ENCODE measurements around the gene GJB4. TPM values are rescaled to one million over a fixed set of nuclear protein-coding genes. Genes with fewer than 3 reads are reported as not detected.

Gene GJB4
- not detected in 2 replicates for total RNA-seq

GRCh38 chr1:34759503-34760357, at the start of gene GJB4:
GJB4 (plus strand) TSS chr1:34759740; CDS start chr1:34761255, 1,515 bp downstream.
- TF ChIP-seq CTCF (IDR thresholded peaks at IDR 0.05; ENCODE audit: extremely low read depth, low read depth, low read length): no peak
- Histone ChIP-seq H3K36me3 (ENCODE audit: insufficient read depth, low read length) (no peaks in the 10 kb centered on the region), H4K20me1 (ENCODE audit: insufficient read depth, low read length) (no peaks in the 10 kb centered on the region), H3K4me3 (ENCODE audit: insufficient read depth, low read length) (no peak within 1 kb of the TSS), H3K4me2 (ENCODE audit: insufficient read depth, low read length) (no peak within 1 kb of the TSS), H2AFZ (ENCODE audit: low read length) (no peak within 1 kb of the TSS), H3K79me2 (ENCODE audit: insufficient read depth, low read length) (no peaks in the 10 kb centered on the region), H3K4me1 (ENCODE audit: insufficient read depth, low read length) (peaks cover 8% of the 10 kb centered on the region), H3K27me3 (ENCODE audit: insufficient read depth, low read length) (no peaks in the 10 kb centered on the region), H3K27ac (ENCODE audit: low read depth, low read length) (no peak within 1 kb of the TSS), H3K9me3 (ENCODE audit: low read depth, low read length) (no peaks in the 10 kb centered on the region)
- peak; percentile 67 for DNase-seq (ENCODE audit: insufficient read length, low spot score, missing footprints)

DNA sequence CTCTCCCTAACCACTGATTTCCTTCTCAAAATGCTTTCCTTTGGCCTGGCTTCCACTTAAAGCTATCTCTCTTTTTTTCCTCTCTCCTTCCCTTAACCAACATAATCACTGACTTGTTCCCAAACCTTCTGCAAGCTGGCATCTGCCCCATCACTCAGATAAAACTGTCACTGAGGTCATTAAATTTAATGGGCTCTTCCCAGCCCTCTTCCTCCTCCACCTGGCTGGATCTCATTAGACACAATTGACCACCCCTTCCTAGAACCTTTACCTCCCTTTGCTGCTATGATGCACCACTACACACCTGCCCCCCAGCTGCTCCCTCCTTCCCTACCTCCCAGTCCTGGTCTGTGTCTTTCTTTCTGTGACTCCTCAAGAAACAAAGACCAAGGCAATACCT, 48.7 kb upstream of the GJB4 start:
- H3K4me1 ChIP-seq (ENCODE audit: insufficient read depth, low read length): no peaks in the 10 kb centered on the region
- no peak overlapping the region for H3K4me2 ChIP-seq (ENCODE audit: insufficient read depth, low read length)
- no peak overlapping the region for H3K4me3 ChIP-seq (ENCODE audit: insufficient read depth, low read length)
- no peaks in the 10 kb centered on the region for H3K36me3 ChIP-seq (ENCODE audit: insufficient read depth, low read length)
- no peak overlapping the region for H3K27ac ChIP-seq (ENCODE audit: low read depth, low read length)
- H3K27me3 ChIP-seq (ENCODE audit: insufficient read depth, low read length): no peaks in the 10 kb centered on the region
- H4K20me1 ChIP-seq (ENCODE audit: insufficient read depth, low read length): no peaks in the 10 kb centered on the region
- DNase-seq (ENCODE audit: insufficient read length, low spot score, missing footprints): no peak
- H2AFZ ChIP-seq (ENCODE audit: low read length): no peak overlapping the region
- TF ChIP-seq CTCF (IDR thresholded peaks at IDR 0.05; ENCODE audit: extremely low read depth, low read depth, low read length): no peak
- H3K79me2 ChIP-seq (ENCODE audit: insufficient read depth, low read length): no peaks in the 10 kb centered on the region
- H3K9me3 ChIP-seq (ENCODE audit: low read depth, low read length): no peaks in the 10 kb centered on the region

DNA sequence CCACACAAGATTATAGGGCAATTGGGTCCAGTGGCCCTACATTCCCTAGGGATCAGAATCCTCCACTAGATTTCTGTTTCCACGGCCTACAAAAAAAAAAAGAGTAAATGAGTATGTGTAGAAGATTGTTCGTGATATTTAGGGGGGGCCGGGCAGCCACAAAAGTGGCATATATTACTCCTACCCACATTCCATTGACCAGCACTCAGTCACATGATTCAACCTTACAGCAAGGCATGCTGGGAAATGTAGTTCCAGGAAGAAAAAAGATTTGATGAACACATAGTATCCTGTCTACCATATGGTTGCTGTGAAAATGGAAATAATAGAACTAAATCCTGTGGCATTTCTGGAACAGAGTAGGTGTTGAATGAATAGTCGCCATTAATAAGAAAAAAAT, 48.1 kb upstream of the GJB4 start:
- no peak for DNase-seq (ENCODE audit: insufficient read length, low spot score, missing footprints)
- H3K9me3 ChIP-seq (ENCODE audit: low read depth, low read length): no peaks in the 10 kb centered on the region
- H3K79me2 ChIP-seq (ENCODE audit: insufficient read depth, low read length): no peaks in the 10 kb centered on the region
- H4K20me1 ChIP-seq (ENCODE audit: insufficient read depth, low read length): no peaks in the 10 kb centered on the region
- no peaks in the 10 kb centered on the region for H3K27me3 ChIP-seq (ENCODE audit: insufficient read depth, low read length)
- H2AFZ ChIP-seq (ENCODE audit: low read length): no peak overlapping the region
- H3K27ac ChIP-seq (ENCODE audit: low read depth, low read length): no peak overlapping the region
- no peaks in the 10 kb centered on the region for H3K36me3 ChIP-seq (ENCODE audit: insufficient read depth, low read length)
- no peak overlapping the region for H3K4me3 ChIP-seq (ENCODE audit: insufficient read depth, low read length)
- no peak overlapping the region for H3K4me2 ChIP-seq (ENCODE audit: insufficient read depth, low read length)
- no peak for TF ChIP-seq CTCF (IDR thresholded peaks at IDR 0.05; ENCODE audit: extremely low read depth, low read depth, low read length)
- no peaks in the 10 kb centered on the region for H3K4me1 ChIP-seq (ENCODE audit: insufficient read depth, low read length)

DNA sequence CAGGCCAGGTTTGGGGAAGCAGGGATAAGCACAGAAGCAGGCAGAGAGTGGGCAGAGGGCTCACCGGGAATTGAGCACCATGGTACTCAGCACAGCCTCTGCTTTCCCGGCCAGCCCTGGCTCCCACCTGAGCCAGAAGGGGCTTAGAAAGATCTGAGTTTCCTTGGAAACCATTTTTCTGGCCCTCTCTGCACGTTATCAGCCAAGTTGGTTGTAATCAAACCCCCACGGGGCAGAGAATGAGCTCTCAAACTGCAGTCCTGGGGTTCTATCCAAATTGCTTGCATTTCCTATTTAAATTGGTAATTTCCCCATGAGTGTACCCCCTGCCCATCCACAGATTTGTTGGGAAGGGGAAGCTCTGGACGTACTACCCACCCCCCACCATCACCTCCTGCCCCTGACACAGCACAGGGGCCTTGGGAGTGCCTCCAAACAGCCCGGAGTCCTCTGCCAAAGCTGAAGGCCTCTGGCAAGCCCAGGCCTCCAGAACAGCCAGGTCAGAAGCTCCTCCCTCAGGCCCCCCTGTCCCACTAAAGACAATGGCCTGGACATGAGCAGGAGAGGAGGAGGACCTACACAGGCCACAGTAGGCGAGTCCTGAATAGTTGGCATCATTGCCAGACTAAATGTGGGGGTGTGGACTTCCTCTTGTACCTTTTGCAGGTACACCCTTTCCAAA, 47.4 kb upstream of the GJB4 start:
- H3K79me2 ChIP-seq (ENCODE audit: insufficient read depth, low read length): no peaks in the 10 kb centered on the region
- no peaks in the 10 kb centered on the region for H4K20me1 ChIP-seq (ENCODE audit: insufficient read depth, low read length)
- no peak for TF ChIP-seq CTCF (IDR thresholded peaks at IDR 0.05; ENCODE audit: extremely low read depth, low read depth, low read length)
- H3K27me3 ChIP-seq (ENCODE audit: insufficient read depth, low read length): no peaks in the 10 kb centered on the region
- no peaks in the 10 kb centered on the region for H3K4me1 ChIP-seq (ENCODE audit: insufficient read depth, low read length)
- H2AFZ ChIP-seq (ENCODE audit: low read length): no peak overlapping the region
- no peak overlapping the region for H3K27ac ChIP-seq (ENCODE audit: low read depth, low read length)
- no peak for DNase-seq (ENCODE audit: insufficient read length, low spot score, missing footprints)
- no peaks in the 10 kb centered on the region for H3K36me3 ChIP-seq (ENCODE audit: insufficient read depth, low read length)
- no peak overlapping the region for H3K4me2 ChIP-seq (ENCODE audit: insufficient read depth, low read length)
- H3K4me3 ChIP-seq (ENCODE audit: insufficient read depth, low read length): no peak overlapping the region
- H3K9me3 ChIP-seq (ENCODE audit: low read depth, low read length): no peaks in the 10 kb centered on the region
